LNCAP (cell line): ENCODE measurements around the gene LFNG.
A peak's percentile ranks its signal among the peaks of the same experiment; 100 is the strongest.

ENCODE experiments used
- CTCF ChIP-seq: fragments of 450-650 bp; IDR thresholded peaks from 2 replicates; pipeline ENCODE4 v1.5.1; 2017; ENCODE audit warnings: mild to moderate bottlenecking

Gene LFNG

GRCh38 chr7:2474813-2475677 lies 44.5 kb upstream of the LFNG start:
- TF ChIP-seq CTCF, result no peak

- TF ChIP-seq CTCF, result no peak
These were observed 43.9 kb upstream of the LFNG start for GRCh38 chr7:2475678-2476015.

- no peak for TF ChIP-seq CTCF
These were observed 43.3 kb upstream of the LFNG start, which contains the start of gene GRIFIN for GRCh38 chr7:2476298-2476697. GRIFIN (minus strand) TSS chr7:2476398; CDS start chr7:2476383, 15 bp downstream.

GRCh38 chr7:2476776-2477446 lies 42.7 kb upstream of the LFNG start:
- TF ChIP-seq CTCF, result no peak

- TF ChIP-seq CTCF, result peak; percentile 55
These were observed 41.9 kb upstream of the LFNG start for GRCh38 chr7:2477447-2478398.

- TF ChIP-seq CTCF, result no peak
These were observed 41.2 kb upstream of the LFNG start for GRCh38 chr7:2478399-2478785.

GRCh38 chr7:2478800-2479199 lies 40.8 kb upstream of the LFNG start:
- TF ChIP-seq CTCF, result no peak
